Measurements from ENCODE around the gene CNTN4.

DNA sequence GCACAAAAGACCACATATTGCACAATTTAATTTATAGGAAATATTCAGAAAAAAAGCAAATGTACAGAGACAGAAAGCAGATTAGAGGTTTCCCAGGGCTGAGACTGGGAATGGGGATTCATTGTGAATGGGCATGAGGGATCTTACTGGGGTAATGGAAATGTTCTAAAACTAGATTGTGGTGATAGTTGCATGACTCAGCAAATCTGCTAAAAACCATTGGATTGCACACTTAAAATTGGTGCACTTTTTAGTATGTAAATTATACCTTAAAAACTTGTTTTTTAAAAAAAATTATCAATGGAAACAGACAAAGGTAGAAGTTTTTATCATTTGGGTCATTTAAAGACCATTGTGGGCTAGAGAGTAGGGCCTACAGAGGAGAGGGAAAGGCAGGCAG is 780.9 kb downstream of the CNTN4 start:
- TF ChIP-seq, protein P1, sequence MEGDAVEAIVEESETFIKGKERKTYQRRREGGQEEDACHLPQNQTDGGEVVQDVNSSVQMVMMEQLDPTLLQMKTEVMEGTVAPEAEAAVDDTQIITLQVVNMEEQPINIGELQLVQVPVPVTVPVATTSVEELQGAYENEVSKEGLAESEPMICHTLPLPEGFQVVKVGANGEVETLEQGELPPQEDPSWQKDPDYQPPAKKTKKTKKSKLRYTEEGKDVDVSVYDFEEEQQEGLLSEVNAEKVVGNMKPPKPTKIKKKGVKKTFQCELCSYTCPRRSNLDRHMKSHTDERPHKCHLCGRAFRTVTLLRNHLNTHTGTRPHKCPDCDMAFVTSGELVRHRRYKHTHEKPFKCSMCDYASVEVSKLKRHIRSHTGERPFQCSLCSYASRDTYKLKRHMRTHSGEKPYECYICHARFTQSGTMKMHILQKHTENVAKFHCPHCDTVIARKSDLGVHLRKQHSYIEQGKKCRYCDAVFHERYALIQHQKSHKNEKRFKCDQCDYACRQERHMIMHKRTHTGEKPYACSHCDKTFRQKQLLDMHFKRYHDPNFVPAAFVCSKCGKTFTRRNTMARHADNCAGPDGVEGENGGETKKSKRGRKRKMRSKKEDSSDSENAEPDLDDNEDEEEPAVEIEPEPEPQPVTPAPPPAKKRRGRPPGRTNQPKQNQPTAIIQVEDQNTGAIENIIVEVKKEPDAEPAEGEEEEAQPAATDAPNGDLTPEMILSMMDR (IDR thresholded peaks at IDR 0.05) = no peak
- no peak for TF ChIP-seq POLR2A (IDR thresholded peaks at IDR 0.05)

All from right lobe of liver (tissue), 4 donors.